Testis (tissue), 2 donors: ENCODE data around the gene JAKMIP2.

ENCODE experiments used
- CTCF ChIP-seq, 3 experiments: fragments of 450-650 bp in 2 of 3; fragments of 200-600 bp in 1 of 3; sonication (generic) in 1 of 3; IDR thresholded peaks; one replicate each; pipeline ENCODE4 v1.5.1; 2016 to 2019; ENCODE audit warnings: antibody characterized with exemption in 3 of 3, mild to moderate bottlenecking in 2 of 3, moderate library complexity in 1 of 3
- POLR2A ChIP-seq: fragments of 450-650 bp; IDR thresholded peaks from one replicate; pipeline ENCODE4 v1.6.1; 2017; ENCODE audit warnings: antibody characterized with exemption, mild to moderate bottlenecking, moderate library complexity

DNA sequence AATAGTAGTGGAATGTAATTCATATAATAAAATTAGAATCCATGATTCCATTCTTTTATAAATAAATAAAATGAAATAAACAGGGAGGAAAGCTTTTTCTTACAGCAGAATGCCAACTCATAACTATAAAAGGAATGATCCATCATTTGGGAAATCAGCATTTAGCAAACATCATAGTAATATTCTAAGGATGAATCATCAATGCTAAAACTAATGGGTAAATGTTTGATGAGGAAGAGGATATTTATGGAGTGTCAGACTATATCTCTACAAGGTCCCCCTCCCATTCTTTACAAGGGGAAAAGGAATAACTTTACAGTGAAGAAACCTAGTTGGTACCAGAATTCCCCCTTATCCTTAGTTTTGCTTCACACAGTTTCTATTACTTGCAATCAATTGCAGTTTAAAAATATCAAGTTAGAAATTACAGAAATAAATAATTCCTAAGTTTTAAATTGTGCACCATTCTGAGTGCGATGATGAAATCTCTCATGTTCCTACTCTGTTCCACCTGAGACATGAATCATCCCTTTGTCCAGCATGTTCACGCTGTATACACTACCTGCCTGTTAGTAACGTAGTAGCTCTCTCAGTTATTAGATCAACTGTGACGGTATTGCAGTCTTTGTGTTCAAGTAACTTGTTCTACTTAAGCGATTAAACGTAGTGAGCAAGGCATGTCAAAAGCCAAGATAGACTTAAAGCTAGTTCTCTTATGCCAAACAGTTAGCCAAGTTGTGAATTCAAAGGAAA lies 14.2 kb upstream of the JAKMIP2 start:
- TF ChIP-seq CTCF (IDR thresholded peaks at IDR 0.05): no peak
- no peak for TF ChIP-seq POLR2A
